ENCODE data around the gene MRPL10.

The MRPL10 gene

DNA sequence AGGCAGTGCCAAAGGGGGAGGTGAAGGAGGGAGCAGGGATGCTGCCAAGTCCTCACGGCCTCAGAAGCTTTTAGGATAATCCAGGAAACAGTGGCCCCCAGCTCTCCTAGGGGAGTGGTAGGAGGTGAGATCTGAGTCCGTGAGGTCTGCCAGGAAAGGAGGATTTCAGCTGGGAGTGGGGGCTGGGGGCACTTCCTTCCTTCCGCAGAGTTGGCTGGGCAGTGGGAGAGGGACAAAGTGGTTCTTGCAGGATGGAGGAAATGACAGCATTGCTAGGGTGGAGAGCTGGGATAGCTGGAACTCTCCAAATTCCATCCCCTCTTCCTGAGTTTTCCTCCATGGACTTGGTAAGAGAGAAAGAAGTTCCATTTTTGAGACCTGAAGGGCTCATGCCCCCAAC is 24.4 kb upstream of the MRPL10 start:
- TF ChIP-seq GLIS2 (tag by site-specific recombination; IDR thresholded peaks at IDR 0.05) = no peak
- TF ChIP-seq, protein P1, sequence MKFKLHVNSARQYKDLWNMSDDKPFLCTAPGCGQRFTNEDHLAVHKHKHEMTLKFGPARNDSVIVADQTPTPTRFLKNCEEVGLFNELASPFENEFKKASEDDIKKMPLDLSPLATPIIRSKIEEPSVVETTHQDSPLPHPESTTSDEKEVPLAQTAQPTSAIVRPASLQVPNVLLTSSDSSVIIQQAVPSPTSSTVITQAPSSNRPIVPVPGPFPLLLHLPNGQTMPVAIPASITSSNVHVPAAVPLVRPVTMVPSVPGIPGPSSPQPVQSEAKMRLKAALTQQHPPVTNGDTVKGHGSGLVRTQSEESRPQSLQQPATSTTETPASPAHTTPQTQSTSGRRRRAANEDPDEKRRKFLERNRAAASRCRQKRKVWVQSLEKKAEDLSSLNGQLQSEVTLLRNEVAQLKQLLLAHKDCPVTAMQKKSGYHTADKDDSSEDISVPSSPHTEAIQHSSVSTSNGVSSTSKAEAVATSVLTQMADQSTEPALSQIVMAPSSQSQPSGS (tag by site-specific recombination; IDR thresholded peaks at IDR 0.05; ENCODE audit: low read depth) = no peak
- TF ChIP-seq SP3 (tag by site-specific recombination; IDR thresholded peaks at IDR 0.05) = no peak
- no peak for TF ChIP-seq ZFP37 (tag by site-specific recombination; IDR thresholded peaks at IDR 0.05)
- TF ChIP-seq ZNF600 (tag by site-specific recombination; IDR thresholded peaks at IDR 0.05) = no peak
- no peak for TF ChIP-seq ZNF423 (tag by site-specific recombination; IDR thresholded peaks at IDR 0.05)
- TF ChIP-seq, protein P2, sequence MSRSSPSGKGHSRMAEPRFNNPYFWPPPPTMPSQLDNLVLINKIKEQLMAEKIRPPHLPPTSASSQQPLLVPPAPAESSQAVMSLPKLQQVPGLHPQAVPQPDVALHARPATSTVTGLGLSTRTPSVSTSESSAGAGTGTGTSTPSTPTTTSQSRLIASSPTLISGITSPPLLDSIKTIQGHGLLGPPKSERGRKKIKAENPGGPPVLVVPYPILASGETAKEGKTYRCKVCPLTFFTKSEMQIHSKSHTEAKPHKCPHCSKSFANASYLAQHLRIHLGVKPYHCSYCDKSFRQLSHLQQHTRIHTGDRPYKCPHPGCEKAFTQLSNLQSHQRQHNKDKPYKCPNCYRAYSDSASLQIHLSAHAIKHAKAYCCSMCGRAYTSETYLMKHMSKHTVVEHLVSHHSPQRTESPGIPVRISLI (tag by site-specific recombination; IDR thresholded peaks at IDR 0.05) = no peak
- no peak for TF ChIP-seq KLF9 (tag by site-specific recombination; IDR thresholded peaks at IDR 0.05; ENCODE audit: low read depth)
- TF ChIP-seq, protein P3, sequence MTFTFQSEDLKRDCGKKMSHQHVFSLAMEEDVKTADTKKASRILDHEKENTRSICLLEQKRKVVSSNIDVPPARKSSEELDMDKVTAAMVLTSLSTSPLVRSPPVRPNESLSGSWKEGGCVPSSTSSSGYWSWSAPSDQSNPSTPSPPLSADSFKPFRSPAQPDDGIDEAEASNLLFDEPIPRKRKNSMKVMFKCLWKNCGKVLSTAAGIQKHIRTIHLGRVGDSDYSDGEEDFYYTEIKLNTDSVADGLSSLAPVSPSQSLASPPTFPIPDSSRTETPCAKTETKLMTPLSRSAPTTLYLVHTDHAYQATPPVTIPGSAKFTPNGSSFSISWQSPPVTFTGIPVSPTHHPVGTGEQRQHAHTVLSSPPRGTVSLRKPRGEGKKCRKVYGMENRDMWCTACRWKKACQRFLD (tag by site-specific recombination; IDR thresholded peaks at IDR 0.05) = no peak
- TF ChIP-seq, protein P4, sequence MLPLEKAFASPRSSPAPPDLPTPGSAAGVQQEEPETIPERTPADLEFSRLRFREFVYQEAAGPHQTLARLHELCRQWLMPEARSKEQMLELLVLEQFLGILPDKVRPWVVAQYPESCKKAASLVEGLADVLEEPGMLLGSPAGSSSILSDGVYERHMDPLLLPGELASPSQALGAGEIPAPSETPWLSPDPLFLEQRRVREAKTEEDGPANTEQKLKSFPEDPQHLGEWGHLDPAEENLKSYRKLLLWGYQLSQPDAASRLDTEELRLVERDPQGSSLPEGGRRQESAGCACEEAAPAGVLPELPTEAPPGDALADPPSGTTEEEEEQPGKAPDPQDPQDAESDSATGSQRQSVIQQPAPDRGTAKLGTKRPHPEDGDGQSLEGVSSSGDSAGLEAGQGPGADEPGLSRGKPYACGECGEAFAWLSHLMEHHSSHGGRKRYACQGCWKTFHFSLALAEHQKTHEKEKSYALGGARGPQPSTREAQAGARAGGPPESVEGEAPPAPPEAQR (tag by site-specific recombination; IDR thresholded peaks at IDR 0.05) = no peak
- no peak for TF ChIP-seq KLF8 (tag by site-specific recombination; IDR thresholded peaks at IDR 0.05)
- TF ChIP-seq ZNF791 (tag by site-specific recombination; IDR thresholded peaks at IDR 0.05) = no peak
- TF ChIP-seq ZNF394 (tag by site-specific recombination; IDR thresholded peaks at IDR 0.05; ENCODE audit: borderline replicate concordance) = no peak
- no peak for TF ChIP-seq SP2 (tag by site-specific recombination; IDR thresholded peaks at IDR 0.05)
- no peak for TF ChIP-seq ZNF654 (tag by site-specific recombination; IDR thresholded peaks at IDR 0.05; ENCODE audit: low read depth)
- no peak for TF ChIP-seq ZNF211 (tag by site-specific recombination; IDR thresholded peaks at IDR 0.05; ENCODE audit: low read depth)
- CTCF ChIA-PET = interaction anchor here (0.6 to 9.9 kb wide), 5 partner anchors 13 to 489 kb away, joined by 3 to 91 read pairs (median 4); partner anchors contain the start of gene SCRN2
- Histone ChIP-seq H3K36me3 (ENCODE audit: control insufficient read depth in 2 of 2, insufficient read depth in 1 of 2, low read length in 2 of 2) (no peaks in the 10 kb centered on the region), H3K9me3 (ENCODE audit: control insufficient read depth, insufficient read depth, low read depth, low read length) (no peaks in the 10 kb centered on the region), H3K4me1 (ENCODE audit: control insufficient read depth, insufficient read depth, low read length) (peaks cover under 1% of the 10 kb centered on the region; the same call in 1 of the 2 replicates), H3K4me3 (ENCODE audit: low read depth, low read length) (no peak overlapping the region), H3K27ac (ENCODE audit: extremely low read depth, low read depth, low read length) (no peak overlapping the region)
- POLR2A ChIA-PET = interaction anchor here (0.6 to 1.3 kb wide), 3 partner anchors 14 to 40 kb away, joined by 3 to 6 read pairs (median 3); partner anchors contain the start of genes LRRC46, MRPL10 and SP2

DNA sequence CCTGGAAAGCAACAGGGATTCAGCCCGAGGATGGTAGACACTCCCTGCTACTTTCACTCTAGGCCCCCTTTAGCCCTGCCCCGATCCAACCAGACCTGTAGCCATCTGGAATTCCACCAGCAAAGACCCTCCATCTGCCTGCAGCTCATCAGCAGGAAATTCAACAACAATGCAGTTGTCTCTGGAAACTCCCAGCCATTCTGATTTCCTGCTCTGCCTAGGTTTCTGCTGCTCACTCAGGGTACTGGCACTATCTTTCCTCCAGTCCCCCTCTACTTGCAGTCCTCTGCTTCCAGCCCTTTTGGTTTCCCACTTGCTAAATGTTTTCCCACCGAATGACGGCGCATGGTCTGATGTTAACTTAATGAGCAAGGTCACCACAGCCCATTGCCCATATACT is 22.3 kb upstream of the MRPL10 start:
- peaks cover 4% of the 10 kb centered on the region; the same call in 1 of the 2 replicates for H3K4me1 ChIP-seq (ENCODE audit: control insufficient read depth, insufficient read depth, low read length)
- no peaks in the 10 kb centered on the region for H3K36me3 ChIP-seq (ENCODE audit: control insufficient read depth in 2 of 2, insufficient read depth in 1 of 2, low read length in 2 of 2)
- H3K4me3 ChIP-seq (ENCODE audit: low read depth, low read length) = no peak overlapping the region
- no peak for TF ChIP-seq ZNF654 (tag by site-specific recombination; IDR thresholded peaks at IDR 0.05; ENCODE audit: low read depth)
- H3K27ac ChIP-seq (ENCODE audit: extremely low read depth, low read depth, low read length) = no peak overlapping the region
- ChIA-PET POLR2A (no interaction called here), CTCF (interaction anchor here (1.1 to 19.4 kb wide), 3 partner anchors 11 to 98 kb away, joined by 3 to 837 read pairs (median 91); partner anchors contain the start of genes SCRN2 and SP2)
- no peaks in the 10 kb centered on the region for H3K9me3 ChIP-seq (ENCODE audit: control insufficient read depth, insufficient read depth, low read depth, low read length)

Data from HEK293 (cell line).